ENCODE results near the gene PADI6. TPM values are rescaled to one million over a fixed set of nuclear protein-coding genes. Genes with fewer than 3 reads are reported as not detected.
A peak's percentile ranks its signal among the peaks of the same experiment; 100 is the strongest.

The PADI6 gene
- total and polyA plus RNA-seq, 9 of the 15 experiments (the other 6 are each of a cell fraction or from before 2014, with no cell fraction given) = not detected

DNA sequence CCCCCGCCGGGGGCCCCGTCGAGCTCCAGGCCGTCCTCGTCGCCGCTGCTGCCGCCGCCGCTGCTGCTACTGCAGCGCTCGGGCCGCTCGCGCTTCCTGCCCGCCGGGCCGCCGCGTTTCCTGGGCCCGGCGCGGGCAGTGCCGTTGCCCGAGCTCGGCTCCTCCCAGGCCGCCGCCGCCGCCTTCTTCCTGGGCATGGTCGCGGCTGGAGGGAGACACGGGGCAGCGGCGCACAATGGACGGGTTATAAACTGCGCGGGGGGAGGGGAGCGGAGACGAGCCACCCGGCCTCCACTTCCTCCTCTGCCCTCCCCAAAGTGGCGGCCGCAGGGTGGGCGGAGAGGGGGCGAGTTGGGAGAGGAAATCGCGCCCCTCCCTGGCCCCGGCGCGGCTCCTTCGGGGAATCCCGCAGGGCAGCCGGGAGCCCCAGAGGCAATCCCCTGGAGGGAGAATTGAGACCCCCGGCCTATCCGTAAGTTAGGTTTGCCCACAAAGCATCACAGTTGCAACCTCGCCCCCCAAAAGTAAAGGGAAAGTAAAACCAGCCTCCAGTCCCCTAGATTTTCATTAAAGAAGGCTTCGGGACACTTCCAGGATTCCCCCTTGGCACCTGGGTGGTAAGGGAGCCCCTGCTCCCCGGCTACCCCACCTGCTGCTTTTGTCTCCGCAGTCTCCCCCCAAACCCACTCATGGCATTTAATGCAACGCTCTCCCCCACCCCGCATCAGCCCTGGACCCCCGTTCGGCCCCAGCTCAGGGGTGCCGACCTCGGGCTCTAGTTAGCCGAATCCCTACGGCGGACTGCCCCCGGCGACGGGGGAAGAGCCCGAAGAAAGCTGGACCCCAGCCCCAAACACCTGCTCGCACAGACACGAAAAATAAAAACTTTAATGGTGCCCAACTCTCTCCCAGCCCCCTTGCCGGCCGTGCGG lies 66.6 kb downstream of the PADI6 start:
- no TSS peak for BruUV-seq (replicated peaks)
- intact Hi-C loops (cut with micrococcal nuclease) (loop anchor here (5.0 kb wide), 1 partner anchor 49 kb away; no protein-coding TSS in a partner anchor), in situ Hi-C loops (cut with MboI) (no loop called here)
- Histone ChIP-seq H3K4me1 (replicated peaks in 1 of 2; ENCODE audit: control insufficient read depth in 2 of 2, insufficient read depth in 2 of 2, low read length in 2 of 2) (peaks cover 24 to 37% of the 10 kb centered on the region in 2 experiments; a peak in 4 of 5 replicates), H3K36me3 (ENCODE audit: control insufficient read depth, insufficient read depth, low read length) (peaks cover 38% of the 10 kb centered on the region), H3K27me3 (ENCODE audit: control insufficient read depth in 2 of 2, insufficient read depth in 2 of 2, low read length in 2 of 2) (no peaks in the 10 kb centered on the region; a peak in 1 of 5 replicates), H3K9ac (ENCODE audit: insufficient read depth in 1 of 2, low read depth in 2 of 2, low read length in 2 of 2) (peak overlapping the region; percentile 95 to 97), H3K79me2 (ENCODE audit: control insufficient read depth, insufficient read depth, low read length) (peaks cover 66% of the 10 kb centered on the region), H3K4me2 (ENCODE audit: insufficient read depth, low read length) (peak overlapping the region; percentile 84), H3K27ac (ENCODE audit: extremely low read depth, low read depth, low read length) (peak overlapping the region; percentile 92), H3K9me3 (replicated peaks; ENCODE audit: control insufficient read depth, insufficient read depth, low read depth, low read length) (no peaks in the 10 kb centered on the region), H3K4me3 (peak overlapping the region; percentile 97), H3K9me1 (ENCODE audit: control insufficient read depth, insufficient read depth, low read length) (no peaks in the 10 kb centered on the region), H2AFZ (ENCODE audit: low read depth, low read length) (no peak overlapping the region), H4K20me1 (replicated peaks; ENCODE audit: control insufficient read depth, insufficient read depth, low read length) (peaks cover 23% of the 10 kb centered on the region)
- DNase-seq (ENCODE audit: extremely low read depth in 1 of 4, low spot score in 3 of 4) (peak; percentile 75 to 86 (median 78)), ATAC-seq (peak; percentile 58), FAIRE-seq (no peak)
- ChIA-PET POLR2A (interaction anchor here (0.6 to 2.2 kb wide), 11 partner anchors 9 to 836 kb away, joined by 3 to 7 read pairs (median 4); no protein-coding TSS in a partner anchor), CTCF (ENCODE audit: low intra/inter-chr PET ratio) (no interaction called here)
- under 1% methylated on average over 65 of the region's 78 CpGs for WGBS (ENCODE audit: insufficient coverage, low coverage, missing lambda C conversion rate)
- TF ChIP-seq XRCC5 (IDR thresholded peaks at IDR 0.05; ENCODE audit: low read depth, low read length) = peak; percentile 72; the same call in 1 of the 2 replicates
- TF ChIP-seq SNIP1 (IDR thresholded peaks at IDR 0.05; ENCODE audit: low read depth) = no peak
- TF ChIP-seq, protein P1, sequence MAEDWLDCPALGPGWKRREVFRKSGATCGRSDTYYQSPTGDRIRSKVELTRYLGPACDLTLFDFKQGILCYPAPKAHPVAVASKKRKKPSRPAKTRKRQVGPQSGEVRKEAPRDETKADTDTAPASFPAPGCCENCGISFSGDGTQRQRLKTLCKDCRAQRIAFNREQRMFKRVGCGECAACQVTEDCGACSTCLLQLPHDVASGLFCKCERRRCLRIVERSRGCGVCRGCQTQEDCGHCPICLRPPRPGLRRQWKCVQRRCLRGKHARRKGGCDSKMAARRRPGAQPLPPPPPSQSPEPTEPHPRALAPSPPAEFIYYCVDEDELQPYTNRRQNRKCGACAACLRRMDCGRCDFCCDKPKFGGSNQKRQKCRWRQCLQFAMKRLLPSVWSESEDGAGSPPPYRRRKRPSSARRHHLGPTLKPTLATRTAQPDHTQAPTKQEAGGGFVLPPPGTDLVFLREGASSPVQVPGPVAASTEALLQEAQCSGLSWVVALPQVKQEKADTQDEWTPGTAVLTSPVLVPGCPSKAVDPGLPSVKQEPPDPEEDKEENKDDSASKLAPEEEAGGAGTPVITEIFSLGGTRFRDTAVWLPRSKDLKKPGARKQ (CRISPR knock-in tag; IDR thresholded peaks at IDR 0.05) = no peak
- TF ChIP-seq TAF9B (IDR thresholded peaks at IDR 0.05; ENCODE audit: partially characterized antibody) = no peak
- no peak for TF ChIP-seq MEF2D (tag; conservative IDR thresholded peaks at IDR 0.05; ENCODE audit: low read depth)
- TF ChIP-seq, protein P2, sequence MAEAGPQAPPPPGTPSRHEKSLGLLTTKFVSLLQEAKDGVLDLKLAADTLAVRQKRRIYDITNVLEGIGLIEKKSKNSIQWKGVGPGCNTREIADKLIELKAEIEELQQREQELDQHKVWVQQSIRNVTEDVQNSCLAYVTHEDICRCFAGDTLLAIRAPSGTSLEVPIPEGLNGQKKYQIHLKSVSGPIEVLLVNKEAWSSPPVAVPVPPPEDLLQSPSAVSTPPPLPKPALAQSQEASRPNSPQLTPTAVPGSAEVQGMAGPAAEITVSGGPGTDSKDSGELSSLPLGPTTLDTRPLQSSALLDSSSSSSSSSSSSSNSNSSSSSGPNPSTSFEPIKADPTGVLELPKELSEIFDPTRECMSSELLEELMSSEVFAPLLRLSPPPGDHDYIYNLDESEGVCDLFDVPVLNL (CRISPR knock-in tag; IDR thresholded peaks at IDR 0.05; ENCODE audit: low read depth) = peak; percentile 42; the same call in 1 of the 2 replicates
- no peak for TF ChIP-seq ZNF586 (CRISPR knock-in tag; conservative IDR thresholded peaks at IDR 0.05)
- no peak for TF ChIP-seq SAFB2 (IDR thresholded peaks at IDR 0.05; ENCODE audit: borderline replicate concordance, low read depth, low read length, severe bottlenecking)
- no peak for TF ChIP-seq TRIM25 (IDR thresholded peaks at IDR 0.05; ENCODE audit: borderline replicate concordance)
- 0 out of 2 replicates have a peak, but pooled peaks have one; percentile 34 for TF ChIP-seq LCOR (CRISPR knock-in tag; IDR thresholded peaks at IDR 0.05)
- no peak for TF ChIP-seq COPS2 (conservative IDR thresholded peaks at IDR 0.05)
- 0 out of 2 replicates have a peak, but pooled peaks have one; percentile 12 for TF ChIP-seq JUND (IDR thresholded peaks at IDR 0.05; ENCODE audit: borderline replicate concordance, low read depth, low read length)
- no peak; the same call in 2 of the 3 replicates for TF ChIP-seq JUND (tag; IDR thresholded peaks at IDR 0.05; ENCODE audit: borderline replicate concordance, low read depth, low read length)
- no peak for TF ChIP-seq RHOXF2B (CRISPR knock-in tag; conservative IDR thresholded peaks at IDR 0.05)
